Measurements from ENCODE around the gene AGTRAP.

The AGTRAP gene

GRCh38 chr1:11784256-11784992 is 48.5 kb downstream of the AGTRAP start:
- no peak for DNase-seq (ENCODE audit: low read depth in 2 of 2)

- peak in 1 of 2 donors; percentile 22 for DNase-seq (ENCODE audit: low read depth in 2 of 2)
Measured at GRCh38 chr1:11784993-11785769, 49.2 kb downstream of the AGTRAP start.

- DNase-seq (ENCODE audit: low read depth in 2 of 2), result no peak
Measured at GRCh38 chr1:11786168-11786567, 50.2 kb downstream of the AGTRAP start.

- no peak for DNase-seq (ENCODE audit: low read depth in 2 of 2)
Measured at GRCh38 chr1:11787251-11787803, 51.4 kb downstream of the AGTRAP start.

GRCh38 chr1:11787804-11788436 is 52.0 kb downstream of the AGTRAP start:
- DNase-seq (ENCODE audit: low read depth in 2 of 2), result no peak

GRCh38 chr1:11788549-11789053 is 52.7 kb downstream of the AGTRAP start:
- no peak for DNase-seq (ENCODE audit: low read depth in 2 of 2)

GRCh38 chr1:11789126-11790067 is 53.5 kb downstream of the AGTRAP start:
- DNase-seq (ENCODE audit: low read depth in 2 of 2), result no peak

GRCh38 chr1:11790101-11790879 is 54.4 kb downstream of the AGTRAP start:
- DNase-seq (ENCODE audit: low read depth in 2 of 2), result no peak

GRCh38 chr1:11790880-11791715 is 55.2 kb downstream of the AGTRAP start:
- no peak for DNase-seq (ENCODE audit: low read depth in 2 of 2)

GRCh38 chr1:11792106-11792505 is 56.2 kb downstream of the AGTRAP start:
- no peak for DNase-seq (ENCODE audit: low read depth in 2 of 2)

- DNase-seq (ENCODE audit: low read depth in 2 of 2), result no peak
Measured at GRCh38 chr1:11793819-11794218, 57.9 kb downstream of the AGTRAP start.

GRCh38 chr1:11794446-11795237 is 58.7 kb downstream of the AGTRAP start:
- no peak for DNase-seq (ENCODE audit: low read depth in 2 of 2)

- no peak for DNase-seq (ENCODE audit: low read depth in 2 of 2)
Measured at GRCh38 chr1:11795238-11795890, 59.4 kb downstream of the AGTRAP start.

GRCh38 chr1:11796036-11796828 is 60.3 kb downstream of the AGTRAP start:
- DNase-seq (ENCODE audit: low read depth in 2 of 2), result no peak

GRCh38 chr1:11797525-11798216 is 61.7 kb downstream of the AGTRAP start:
- no peak for DNase-seq (ENCODE audit: low read depth in 2 of 2)

GRCh38 chr1:11799099-11799498 is 63.2 kb downstream of the AGTRAP start:
- DNase-seq (ENCODE audit: low read depth in 2 of 2), result no peak

GRCh38 chr1:11799896-11800295 is 64.0 kb downstream of the AGTRAP start:
- DNase-seq (ENCODE audit: low read depth in 2 of 2), result no peak

All from activated CD4-positive, alpha-beta T cell treated with anti-CD3 and anti-CD28 coated beads for 24 hours (primary cell).